Nephron progenitor cell (in vitro differentiated cells): ENCODE measurements around the gene HDAC4.

Source experiments
- DNase-seq: peaks from one replicate; pipeline ENCODE4 v3.0.0; 2021
- H3K27ac Mint-ChIP-seq: 2 replicates; pipeline ENCODE4 v1.8.0; 2021; ENCODE audit warnings: mild to moderate bottlenecking, moderate library complexity, mixed read lengths
- H3K27me3 Mint-ChIP-seq: 2 replicates; pipeline ENCODE4 v1.8.0; 2021; ENCODE audit warnings: mild to moderate bottlenecking, low read depth, mixed read lengths; ENCODE audit not compliant: poor library complexity
- H3K36me3 Mint-ChIP-seq: 2 replicates; pipeline ENCODE4 v1.8.0; 2021; ENCODE audit warnings: low read depth, mixed read lengths
- H3K4me1 Mint-ChIP-seq: 2 replicates; pipeline ENCODE4 v1.8.0; 2021; ENCODE audit warnings: mixed read lengths
- H3K4me3 Mint-ChIP-seq: 2 replicates; pipeline ENCODE4 v1.8.0; 2021; ENCODE audit warnings: mild to moderate bottlenecking, moderate library complexity, mixed read lengths
- H3K9me3 Mint-ChIP-seq: 2 replicates; pipeline ENCODE4 v1.8.0; 2021; ENCODE audit warnings: mild to moderate bottlenecking, moderate library complexity, mixed read lengths
- CTCF ChIP-seq: fragments of 200-600 bp; sonication (generic); IDR thresholded peaks from 2 replicates; pipeline ENCODE4 v1.5.0; 2021; ENCODE audit warnings: antibody characterized with exemption

The HDAC4 gene

GRCh38 chr2:239330836-239331235 is 70.0 kb downstream of the HDAC4 start:
- DNase-seq, result no peak
- H3K9me3 Mint-ChIP-seq, result peaks cover 8% of the 10 kb centered on the region
- no peaks in the 10 kb centered on the region for H3K27me3 Mint-ChIP-seq
- H3K36me3 Mint-ChIP-seq, result peaks cover 15% of the 10 kb centered on the region
- peaks cover 53% of the 10 kb centered on the region for H3K4me1 Mint-ChIP-seq
- no peak overlapping the region for H3K4me3 Mint-ChIP-seq
- no peak for TF ChIP-seq CTCF
- no peak overlapping the region for H3K27ac Mint-ChIP-seq

- H3K4me1 Mint-ChIP-seq, result peaks cover 57% of the 10 kb centered on the region
- no peaks in the 10 kb centered on the region for H3K27me3 Mint-ChIP-seq
- H3K9me3 Mint-ChIP-seq, result peaks cover 4% of the 10 kb centered on the region
- H3K36me3 Mint-ChIP-seq, result peaks cover 13% of the 10 kb centered on the region
- H3K27ac Mint-ChIP-seq, result peak overlapping the region; percentile 79
- TF ChIP-seq CTCF, result no peak
- H3K4me3 Mint-ChIP-seq, result peak overlapping the region; percentile 25
- DNase-seq, result no peak
Observed at GRCh38 chr2:239329972-239330572, 70.7 kb downstream of the HDAC4 start.

GRCh38 chr2:239329284-239329971 is 71.4 kb downstream of the HDAC4 start:
- DNase-seq, result no peak
- H3K4me3 Mint-ChIP-seq, result peak overlapping the region; percentile 65
- no peaks in the 10 kb centered on the region for H3K27me3 Mint-ChIP-seq

GRCh38 chr2:239328351-239329191 is 72.2 kb downstream of the HDAC4 start:
- peak overlapping the region; percentile 65 for H3K4me3 Mint-ChIP-seq
- H3K4me1 Mint-ChIP-seq, result peaks cover 70% of the 10 kb centered on the region
- H3K27ac Mint-ChIP-seq, result peak overlapping the region; percentile 94

More at GRCh38 chr2:239329284-239329971, 71.4 kb downstream of the HDAC4 start:
- TF ChIP-seq CTCF, result no peak
- Mint-ChIP-seq H3K36me3 (peaks cover 17% of the 10 kb centered on the region), H3K4me1 (peaks cover 64% of the 10 kb centered on the region), H3K27ac (peak overlapping the region; percentile 94), H3K9me3 (peaks cover 4% of the 10 kb centered on the region)

More at GRCh38 chr2:239328351-239329191, 72.2 kb downstream of the HDAC4 start:
- peak; percentile 61 for DNase-seq
- Mint-ChIP-seq H3K9me3 (peaks cover 4% of the 10 kb centered on the region), H3K27me3 (no peaks in the 10 kb centered on the region), H3K36me3 (peaks cover 24% of the 10 kb centered on the region)
- no peak for TF ChIP-seq CTCF
